Erythroblast (primary cell): ENCODE results near the gene ST7.

ENCODE experiments used
- GATA1 ChIP-seq: IDR thresholded peaks from 2 replicates; pipeline ENCODE4 v1.6.1; 2011; ENCODE audit warnings: low read depth, mild to moderate bottlenecking, control low read depth, low read length, moderate library complexity
- POLR2A ChIP-seq: IDR thresholded peaks from 2 replicates; pipeline ENCODE4 v1.6.1; 2011; ENCODE audit warnings: mild to moderate bottlenecking, low read length

GRCh38 chr7:117069379-117069778, 116.1 kb downstream of the ST7 start:
- TF ChIP-seq POLR2A (no peak), GATA1 (no peak)
